Transverse colon (tissue), 4 donors: Measurements from ENCODE around the gene CISH. TPM values are rescaled to one million over a fixed set of nuclear protein-coding genes. Genes with fewer than 3 reads are reported as not detected.

Experiments
- DNase-seq: peaks from one replicate; pipeline ENCODE4 v3.0.0-alpha.2; 2019
- H3K27ac ChIP-seq, 4 donors: fragments of 200-600 bp; sonication (generic); 2 replicates each; pipeline ENCODE4 v1.5.1; 2016 to 2018; ENCODE audit warnings: inconsistent platforms in 4 of 4
- H3K27me3 ChIP-seq: fragments of 200-600 bp; sonication (generic); 2 replicates; pipeline ENCODE4 v1.5.1; 2017; ENCODE audit warnings: inconsistent platforms
- H3K36me3 ChIP-seq, 4 donors: fragments of 200-600 bp; sonication (generic); 2 replicates each; pipeline ENCODE4 v1.5.1; 2017 to 2019; ENCODE audit warnings: inconsistent platforms in 4 of 4
- H3K4me1 ChIP-seq, 4 donors: fragments of 200-600 bp; sonication (generic); 2 replicates each; pipeline ENCODE4 v1.5.1; 2017 to 2020; ENCODE audit warnings: inconsistent platforms in 4 of 4
- H3K4me3 ChIP-seq, 4 donors: fragments of 200-600 bp; sonication (generic); 1 replicate in 1 of 4; 2 replicates in 3 of 4; pipeline versions ENCODE4 v1.5.1 to v1.6.1; 2017 to 2019; ENCODE audit warnings: inconsistent platforms in 4 of 4
- H3K9me3 ChIP-seq, 2 donors: fragments of 200-600 bp; sonication (generic); 2 replicates each; pipeline ENCODE4 v1.5.1; 2017 to 2019; ENCODE audit warnings: inconsistent platforms in 2 of 2
- CTCF ChIP-seq, 5 experiments: fragments of 200-600 bp in 3 of 5; fragments of 450-650 bp in 2 of 5; sonication (generic) in 3 of 5; IDR thresholded peaks; 1 replicate in 2 of 5; 2 replicates in 3 of 5; pipeline ENCODE4 v1.5.1; 2016 to 2017; ENCODE audit warnings: antibody characterized with exemption in 5 of 5, inconsistent platforms in 3 of 5, mild to moderate bottlenecking in 2 of 5, moderate library complexity in 1 of 5
- EP300 ChIP-seq: sonication (generic); formaldehyde crosslinking; IDR thresholded peaks from one replicate; pipeline ENCODE4 v1.6.1; 2017; ENCODE audit warnings: antibody characterized with exemption, low read depth
- POLR2A ChIP-seq: fragments of 450-650 bp; IDR thresholded peaks from one replicate; pipeline ENCODE4 v1.6.1; 2016; ENCODE audit warnings: antibody characterized with exemption, mild to moderate bottlenecking, moderate library complexity
- POLR2AphosphoS5 ChIP-seq, 3 donors: sonication (generic); formaldehyde crosslinking; IDR thresholded peaks; one replicate each; pipeline ENCODE4 v1.6.1; 2016; ENCODE audit warnings: antibody characterized with exemption in 3 of 3
- WGBS, 2 donors: methylation state at CpG; one replicate each; pipeline ENCODE4 v1.1.5; 2018; ENCODE audit warnings: low coverage in 1 of 2; 5-methylcytosine and 5-hydroxymethylcytosine counted together
- in situ Hi-C, 4 donors: fragments of 200-750 bp; cut with MboI; loops; one replicate each; pipeline versions ENCODE4 v1.15.0 to v1.15.1; 2017; ENCODE audit warnings: low sequenced_read_pairs in 3 of 4, low pct_ligation_motif_present in 1 of 4, low pct_unique_long_range_greater_than_20kb in 1 of 4
- intact Hi-C: fragments of 100-400 bp; cut with DNase I; formaldehyde crosslinking; loops from one replicate; pipeline ENCODE4 v1.15.1; 2023; ENCODE audit warnings: low total_unique reads
- total RNA-seq, 4 donors: library from RNA; depleted of rRNA; stranded (reverse); fragments of >200 nt; gene quantifications; one replicate each; pipeline ENCODE4 v1.1.0, GENCODE V29; 2016

CISH gene
- total RNA-seq, 4 donors from 2014 or later = 3.0 to 15.9 (median 9.2) TPM

GRCh38 chr3:50615190-50615589 lies 3.6 kb upstream of the CISH start:
- in situ Hi-C loops = loop anchor here in 2 of 4 donors (25.0 kb wide), 1 partner anchor 772 kb away; the partner anchor contains the start of genes MANF (in 2 of the 2) and RBM15B (in 2 of the 2)
- Histone ChIP-seq H3K27me3 (no peaks in the 10 kb centered on the region), H3K4me3 (no peak overlapping the region), H3K4me1 (peaks cover 0 to 55% (median 42%) of the 10 kb centered on the region in 4 donors), H3K9me3 (no peaks in the 10 kb centered on the region), H3K27ac (no peak overlapping the region), H3K36me3 (no peaks in the 10 kb centered on the region)
- 53% methylated on average over 1 of the region's 1 CpG; no CpG with 5 or more reads in 1 of the 2 donors for WGBS, 2 donors
- DNase-seq = no peak
- intact Hi-C loops = loop anchor here (5.0 kb wide), 1 partner anchor 762 kb away; no protein-coding TSS in a partner anchor
- no peak for TF ChIP-seq CTCF (IDR thresholded peaks at IDR 0.05)
- TF ChIP-seq POLR2A = no peak
- TF ChIP-seq POLR2AphosphoS5 (IDR thresholded peaks at IDR 0.05) = no peak
- no peak for TF ChIP-seq EP300

- in situ Hi-C loops (loop anchor here in 3 of 4 donors (5.0 to 25.0 kb wide), 3 partner anchors 36 to 774 kb away; partner anchors contain the start of genes MANF (in 2 of the 3) and RBM15B (in 2 of the 3)), intact Hi-C loops (no loop called here)
- Histone ChIP-seq H3K36me3 (no peaks in the 10 kb centered on the region), H3K9me3 (no peaks in the 10 kb centered on the region), H3K27me3 (no peaks in the 10 kb centered on the region), H3K4me3 (no peak overlapping the region), H3K4me1 (peaks cover 13 to 58% (median 48%) of the 10 kb centered on the region in 4 donors), H3K27ac (peak overlapping the region; percentile 92 to 96 (median 94))
- no peak for DNase-seq
- 55 to 64% methylated on average over 2 to 6 of the region's 6 CpGs for WGBS, 2 donors
- TF ChIP-seq POLR2A = no peak
- no peak for TF ChIP-seq POLR2AphosphoS5 (IDR thresholded peaks at IDR 0.05)
- no peak for TF ChIP-seq EP300
- TF ChIP-seq CTCF (IDR thresholded peaks at IDR 0.05) = no peak
Observed at GRCh38 chr3:50612970-50613846, 1.6 kb upstream of the CISH start.

GRCh38 chr3:50612234-50612882 lies 784 bp upstream of the CISH start:
- intact Hi-C loops (no loop called here), in situ Hi-C loops (loop anchor here in 3 of 4 donors (5.0 to 25.0 kb wide), 3 partner anchors 35 to 775 kb away; partner anchors contain the start of genes MANF (in 2 of the 3) and RBM15B (in 2 of the 3))
- 0 to 5% methylated on average over 2 to 22 of the region's 29 CpGs for WGBS, 2 donors
- H3K4me1 ChIP-seq = peaks cover 13 to 58% (median 41%) of the 10 kb centered on the region in 4 donors
- peak overlapping the region; percentile 61 to 75 (median 74) for H3K4me3 ChIP-seq
- DNase-seq = no peak
- TF ChIP-seq POLR2AphosphoS5 (IDR thresholded peaks at IDR 0.05) (peak in 2 of 3 donors; percentile 36 to 49), CTCF (IDR thresholded peaks at IDR 0.05) (no peak), POLR2A (peak; percentile 5), EP300 (no peak)
- no peaks in the 10 kb centered on the region for H3K9me3 ChIP-seq
- H3K36me3 ChIP-seq = peaks cover 0 to 4% (median 0%) of the 10 kb centered on the region in 4 donors
- H3K27ac ChIP-seq = peak overlapping the region; percentile 92 to 96 (median 94)
- no peaks in the 10 kb centered on the region for H3K27me3 ChIP-seq

- DNase-seq = no peak
- no peaks in the 10 kb centered on the region for H3K9me3 ChIP-seq
- H3K27ac ChIP-seq = peak overlapping the region; percentile 92 to 96 (median 94)
- no peaks in the 10 kb centered on the region for H3K27me3 ChIP-seq
- intact Hi-C loops (no loop called here), in situ Hi-C loops (loop anchor here in 3 of 4 donors (5.0 to 25.0 kb wide), 3 partner anchors 34 to 776 kb away; partner anchors contain the start of genes MANF (in 2 of the 3) and RBM15B (in 2 of the 3))
- H3K36me3 ChIP-seq = peaks cover 0 to 7% (median 0%) of the 10 kb centered on the region in 4 donors
- TF ChIP-seq POLR2AphosphoS5 (IDR thresholded peaks at IDR 0.05) (no peak), EP300 (no peak), CTCF (IDR thresholded peaks at IDR 0.05) (no peak), POLR2A (no peak)
- H3K4me1 ChIP-seq = peaks cover 13 to 66% (median 42%) of the 10 kb centered on the region in 4 donors
- peak overlapping the region; percentile 61 to 75 (median 74) for H3K4me3 ChIP-seq
- 6% methylated on average over 10 of the region's 10 CpGs; no CpG with 5 or more reads in 1 of the 2 donors for WGBS, 2 donors
Observed at GRCh38 chr3:50610992-50611463, 546 bp downstream of the CISH start.
